Left lung (tissue), 10 donors: Measurements from ENCODE around the gene ZNF467. TPM values are rescaled to one million over a fixed set of nuclear protein-coding genes. Genes with fewer than 3 reads are reported as not detected.

Source experiments
- ATAC-seq: fragments of 200-7000 bp; cut with Tn5 transposase; one replicate; pipeline ENCODE4 v1.9.1; 2020; ENCODE audit warnings: moderate library complexity
- DNase-seq, 4 donors: peaks; one replicate each; pipeline ENCODE4 v3.0.0-alpha.2; 2013 to 2020
- H3K27ac ChIP-seq, 2 donors: fragments of 200-600 bp; sonication (generic) in 1 of 2; one replicate each; pipeline versions ENCODE4 v1.5.0 to v1.8.0; 2020 to 2021
- H3K27me3 ChIP-seq, 2 donors: fragments of 200-600 bp; sonication (generic) in 1 of 2; one replicate each; pipeline versions ENCODE4 v1.5.0 to v1.8.0; 2020 to 2021
- H3K36me3 ChIP-seq, 2 donors: fragments of 200-600 bp; sonication (generic) in 1 of 2; one replicate each; pipeline versions ENCODE4 v1.5.0 to v1.8.0; 2020 to 2021
- H3K4me1 ChIP-seq, 2 donors: fragments of 200-600 bp; one replicate each; pipeline ENCODE4 v1.8.0; 2021
- H3K4me3 ChIP-seq, 2 donors: fragments of 200-600 bp; sonication (generic) in 1 of 2; one replicate each; pipeline versions ENCODE4 v1.5.0 to v1.8.0; 2020 to 2021; ENCODE audit warnings: mild to moderate bottlenecking in 1 of 2
- H3K9me3 ChIP-seq, 2 donors: fragments of 200-600 bp; sonication (generic) in 1 of 2; one replicate each; pipeline versions ENCODE4 v1.5.0 to v1.8.0; 2020 to 2021
- CTCF ChIP-seq, 2 donors: fragments of 200-600 bp; sonication (generic) in 1 of 2; IDR thresholded peaks; one replicate each; pipeline versions ENCODE4 v1.5.0 to v1.8.0; 2021; ENCODE audit warnings: antibody characterized with exemption in 2 of 2
- intact Hi-C, 2 donors: fragments of 100-400 bp; cut with DNase I; formaldehyde crosslinking; loops; one replicate each; pipeline versions ENCODE4 v1.11.2 to v1.14.2; 2022
- polyA plus RNA-seq, 6 donors: library from polyadenylated mRNA; unstranded; fragments of 120-200 nt; gene quantifications; one replicate each; pipeline ENCODE4 v1.2.1, GENCODE V29; 2013; ENCODE audit not compliant: insufficient read length in 6 of 6
- total RNA-seq, 2 donors: library from RNA; stranded (reverse); fragmentation: NEBNext Ultra II Directional; extraction: Animal tissue kit (Norgen Biotek cat#: 25700); gene quantifications; one replicate each; pipeline ENCODE4 v1.2.1, GENCODE V29; 2021
- donor health status: DM: no; HTN: yes; CAD: no.
- donor health status: DM: no; HTN: no; CAD: no.

The ZNF467 gene
- total and polyA plus RNA-seq, 8 donors, result 20.8 to 36.9 (median 29.3) TPM

DNA sequence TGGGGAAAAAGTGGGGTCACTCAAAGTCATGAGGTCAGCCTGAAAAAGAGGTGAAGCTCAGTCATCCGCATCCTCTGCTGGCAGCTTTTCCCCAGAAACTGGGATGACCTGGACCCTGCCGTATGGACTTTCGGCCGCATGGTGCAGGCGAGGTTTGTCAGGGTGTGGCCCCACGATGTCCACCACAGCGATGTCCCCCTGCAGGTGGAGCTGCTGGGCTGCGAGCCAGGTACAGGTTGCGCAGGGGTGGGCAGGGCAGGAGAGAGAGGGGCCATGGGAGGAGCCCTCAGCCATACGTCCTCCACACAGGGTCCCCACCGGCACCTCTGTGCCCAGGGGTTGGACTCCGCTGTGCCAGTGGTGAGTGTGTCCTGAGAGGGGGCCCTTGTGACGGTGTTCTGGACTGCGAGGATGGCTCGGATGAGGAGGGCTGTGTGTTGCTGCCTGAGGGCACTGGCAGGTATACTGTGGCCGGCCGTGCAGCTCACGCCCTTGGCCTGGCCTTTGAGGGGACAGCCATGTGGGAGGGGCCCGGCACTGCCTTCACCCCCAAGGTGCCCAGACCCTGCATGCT, 23.0 kb upstream of the ZNF467 start:
- Histone ChIP-seq H3K4me3 (no peak overlapping the region), H3K27ac (no peak overlapping the region), H3K9me3 (no peaks in the 10 kb centered on the region), H3K4me1 (no peaks in the 10 kb centered on the region), H3K27me3 (peaks cover 0 to 9% of the 10 kb centered on the region in 2 donors), H3K36me3 (no peaks in the 10 kb centered on the region)
- ATAC-seq (no peak), DNase-seq (no peak)
- no peak for TF ChIP-seq CTCF (IDR thresholded peaks at IDR 0.05)
- intact Hi-C loops, result no loop called here

DNA sequence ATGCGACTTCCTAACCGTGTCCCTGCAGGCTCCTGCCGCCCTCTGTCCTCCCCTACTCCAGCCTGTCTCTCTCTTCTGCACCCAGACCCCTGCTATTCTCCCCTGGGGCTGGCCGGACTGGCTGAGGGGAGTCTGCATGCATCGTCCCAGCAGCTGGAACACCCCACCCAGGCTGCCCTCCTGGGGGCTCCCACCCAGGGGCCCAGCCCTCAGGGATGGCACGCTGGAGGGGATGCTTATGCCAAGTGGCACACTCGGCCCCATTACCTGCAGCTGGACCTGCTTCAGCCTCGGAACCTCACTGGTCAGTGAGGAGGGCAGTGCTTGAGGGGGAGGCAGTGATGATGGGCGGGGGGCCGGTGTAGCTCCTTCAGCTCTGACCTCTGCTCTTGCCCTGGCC, 21.7 kb upstream of the ZNF467 start:
- peaks cover 0 to 5% of the 10 kb centered on the region in 2 donors for H3K4me1 ChIP-seq
- H3K27me3 ChIP-seq, result peaks cover 7 to 21% of the 10 kb centered on the region in 2 donors
- DNase-seq (no peak), ATAC-seq (no peak)
- TF ChIP-seq CTCF (IDR thresholded peaks at IDR 0.05), result no peak
- H3K36me3 ChIP-seq, result no peaks in the 10 kb centered on the region
- no peak overlapping the region for H3K27ac ChIP-seq
- no peak overlapping the region for H3K4me3 ChIP-seq
- no peaks in the 10 kb centered on the region for H3K9me3 ChIP-seq
- intact Hi-C loops, result no loop called here

GRCh38 chr7:149794661-149795060, 21.3 kb upstream of the ZNF467 start:
- intact Hi-C loops, result no loop called here
- no peak for TF ChIP-seq CTCF (IDR thresholded peaks at IDR 0.05)
- no peak for DNase-seq
- Histone ChIP-seq H3K4me1 (peaks cover 0 to 10% of the 10 kb centered on the region in 2 donors), H3K4me3 (no peak overlapping the region), H3K27ac (no peak overlapping the region), H3K27me3 (peaks cover 12 to 26% of the 10 kb centered on the region in 2 donors), H3K9me3 (no peaks in the 10 kb centered on the region), H3K36me3 (no peaks in the 10 kb centered on the region)
- ATAC-seq, result no peak

DNA sequence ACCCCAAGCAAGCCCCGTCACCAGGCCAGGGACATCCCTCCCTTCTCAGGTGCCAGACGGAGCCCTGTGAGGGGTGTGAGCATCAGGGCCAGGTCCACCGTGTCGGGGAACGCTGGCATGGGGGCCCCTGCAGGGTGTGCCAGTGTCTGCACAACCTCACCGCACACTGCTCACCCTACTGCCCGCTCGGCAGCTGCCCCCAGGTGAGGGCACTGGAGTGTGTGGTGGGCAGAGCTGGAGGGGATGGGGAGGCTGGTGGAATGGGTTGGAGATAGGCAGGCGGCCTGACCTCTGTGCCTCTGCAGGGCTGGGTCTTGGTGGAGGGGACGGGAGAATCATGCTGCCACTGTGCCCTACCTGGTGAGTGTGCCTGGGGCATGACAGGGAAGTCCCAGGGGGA, 19.9 kb upstream of the ZNF467 start:
- ATAC-seq (no peak), DNase-seq (no peak)
- no peaks in the 10 kb centered on the region for H3K36me3 ChIP-seq
- H3K4me3 ChIP-seq, result no peak overlapping the region
- H3K9me3 ChIP-seq, result no peaks in the 10 kb centered on the region
- H3K27ac ChIP-seq, result no peak overlapping the region
- peaks cover 15 to 40% of the 10 kb centered on the region in 2 donors for H3K27me3 ChIP-seq
- no peak for TF ChIP-seq CTCF (IDR thresholded peaks at IDR 0.05)
- intact Hi-C loops, result no loop called here
- peaks cover 0 to 12% of the 10 kb centered on the region in 2 donors for H3K4me1 ChIP-seq

- ATAC-seq, result no peak
- Histone ChIP-seq H3K27ac (no peak overlapping the region), H3K4me3 (no peak overlapping the region), H3K36me3 (no peaks in the 10 kb centered on the region), H3K4me1 (peaks cover 0 to 12% of the 10 kb centered on the region in 2 donors), H3K9me3 (no peaks in the 10 kb centered on the region), H3K27me3 (peaks cover 15 to 50% of the 10 kb centered on the region in 2 donors)
- DNase-seq, result no peak
- TF ChIP-seq CTCF (IDR thresholded peaks at IDR 0.05), result no peak
- intact Hi-C loops, result no loop called here
These were observed 18.8 kb upstream of the ZNF467 start for GRCh38 chr7:149792220-149792595.
